ENCODE results near the gene LSM10.
A peak's percentile ranks its signal among the peaks of the same experiment; 100 is the strongest.

Gene LSM10

DNA sequence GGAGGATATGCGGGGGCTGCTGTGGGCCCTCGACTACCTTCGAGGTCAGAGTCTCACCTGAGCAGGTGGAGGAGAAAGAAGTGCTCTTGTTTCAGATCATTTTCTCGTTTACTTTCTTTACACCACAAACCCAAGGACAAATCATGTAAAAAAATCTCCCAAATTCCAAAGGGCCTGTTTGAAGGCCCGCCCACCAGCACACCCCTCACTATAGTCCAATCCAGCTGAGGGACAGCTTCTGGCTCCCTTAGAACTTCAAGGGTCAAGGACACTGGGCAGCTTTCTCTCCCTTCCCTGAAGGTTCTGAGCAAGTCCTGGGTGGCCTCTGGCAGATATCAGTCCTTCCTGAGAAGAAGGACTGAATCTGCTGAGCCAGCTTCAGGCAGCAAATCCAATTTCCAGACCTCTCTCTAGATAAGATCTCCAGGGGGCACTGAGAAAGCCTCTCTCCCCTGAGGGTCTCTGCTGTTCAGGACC, 17.5 kb downstream of the LSM10 start:
- peaks cover 95% of the 10 kb centered on the region for H3K79me2 ChIP-seq (ENCODE audit: insufficient read depth, low read length)

DNA sequence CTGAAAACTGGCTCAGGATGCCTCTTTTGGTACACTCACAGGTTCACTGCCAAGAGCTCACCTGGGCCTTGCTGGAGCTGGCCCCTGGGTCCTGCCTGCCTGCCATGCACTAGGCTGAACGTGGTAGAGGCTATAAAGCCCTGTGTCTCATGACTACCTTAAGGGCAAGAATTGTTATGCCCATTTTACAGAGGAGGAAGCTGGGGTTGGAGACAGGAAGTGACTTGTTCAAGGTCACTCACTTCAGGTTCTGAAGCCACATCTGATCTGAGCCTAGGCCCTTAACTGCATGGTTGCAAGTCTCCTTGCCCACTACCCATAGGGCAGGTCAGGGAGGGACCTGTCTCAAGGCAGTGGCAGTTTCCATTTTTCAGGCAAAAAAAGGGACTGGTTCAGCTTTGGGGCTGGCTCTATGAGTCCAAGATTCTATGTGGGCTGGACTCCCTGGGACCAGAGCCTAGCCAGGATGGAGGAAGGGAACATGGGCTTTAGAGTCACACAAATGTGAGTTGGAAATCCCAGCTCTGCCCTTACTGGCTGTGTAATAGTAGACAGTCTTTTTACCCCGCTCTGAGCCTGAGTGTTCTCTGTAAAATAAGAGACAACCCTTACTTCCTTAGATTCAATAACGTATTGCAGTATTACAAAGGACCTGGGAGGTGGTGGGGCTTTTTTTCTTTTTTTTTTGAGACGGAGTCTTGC, 19.8 kb downstream of the LSM10 start:
- H3F3A ChIP-seq (ENCODE audit: low read depth): no peaks in the 10 kb centered on the region
- TF ChIP-seq EZH2phosphoT487 (IDR thresholded peaks at IDR 0.05; ENCODE audit: borderline replicate concordance): no peak
- TF ChIP-seq CTCF (conservative IDR thresholded peaks at IDR 0.05; ENCODE audit: low read length): no peak
- H3K4me2 ChIP-seq (ENCODE audit: low read depth, low read length, poor library complexity, severe bottlenecking): peak overlapping the region; percentile 19
- no peaks in the 10 kb centered on the region for H4K20me1 ChIP-seq (ENCODE audit: insufficient read depth, low read length, poor library complexity, severe bottlenecking)
- no peaks in the 10 kb centered on the region for H3K9me3 ChIP-seq (ENCODE audit: insufficient read depth, low read depth, low read length)
- no peaks in the 10 kb centered on the region for H3K27me3 ChIP-seq (ENCODE audit: insufficient read depth, low read length, poor library complexity, severe bottlenecking)
- no peak overlapping the region for H3K4me3 ChIP-seq (ENCODE audit: low read length, poor library complexity, severe bottlenecking)
- H3K4me1 ChIP-seq (ENCODE audit: insufficient read depth, low read length, poor library complexity, severe bottlenecking): peaks cover 54% of the 10 kb centered on the region
- no peaks in the 10 kb centered on the region for H3K36me3 ChIP-seq (ENCODE audit: insufficient read depth, low read length)
- no peak overlapping the region for H3K9ac ChIP-seq (ENCODE audit: low read depth, low read length, poor library complexity, severe bottlenecking)
- no peak overlapping the region for H2AFZ ChIP-seq (ENCODE audit: low read length)
- peaks cover 88% of the 10 kb centered on the region for H3K79me2 ChIP-seq (ENCODE audit: insufficient read depth, low read length)
- no peaks in the 10 kb centered on the region for H3K9me2 ChIP-seq (replicated peaks; ENCODE audit: low read depth, low read length)

More for the DNA sequence above, 17.5 kb downstream of the LSM10 start:
- Histone ChIP-seq H4K20me1 (ENCODE audit: insufficient read depth, low read length, poor library complexity, severe bottlenecking) (peaks cover 4% of the 10 kb centered on the region), H3K4me3 (ENCODE audit: low read length, poor library complexity, severe bottlenecking) (no peak overlapping the region), H3K27me3 (ENCODE audit: insufficient read depth, low read length, poor library complexity, severe bottlenecking) (no peaks in the 10 kb centered on the region), H3K9me2 (replicated peaks; ENCODE audit: low read depth, low read length) (no peaks in the 10 kb centered on the region), H2AFZ (ENCODE audit: low read length) (no peak overlapping the region), H3F3A (ENCODE audit: low read depth) (peaks cover 3% of the 10 kb centered on the region; the same call in 1 of the 2 replicates), H3K9ac (ENCODE audit: low read depth, low read length, poor library complexity, severe bottlenecking) (no peak overlapping the region), H3K4me2 (ENCODE audit: low read depth, low read length, poor library complexity, severe bottlenecking) (peak overlapping the region; percentile 18), H3K36me3 (ENCODE audit: insufficient read depth, low read length) (no peaks in the 10 kb centered on the region), H3K9me3 (ENCODE audit: insufficient read depth, low read depth, low read length) (no peaks in the 10 kb centered on the region), H3K4me1 (ENCODE audit: insufficient read depth, low read length, poor library complexity, severe bottlenecking) (peaks cover 49% of the 10 kb centered on the region)
- no peak for TF ChIP-seq EZH2phosphoT487 (IDR thresholded peaks at IDR 0.05; ENCODE audit: borderline replicate concordance)
- TF ChIP-seq CTCF (conservative IDR thresholded peaks at IDR 0.05; ENCODE audit: low read length): no peak

DNA sequence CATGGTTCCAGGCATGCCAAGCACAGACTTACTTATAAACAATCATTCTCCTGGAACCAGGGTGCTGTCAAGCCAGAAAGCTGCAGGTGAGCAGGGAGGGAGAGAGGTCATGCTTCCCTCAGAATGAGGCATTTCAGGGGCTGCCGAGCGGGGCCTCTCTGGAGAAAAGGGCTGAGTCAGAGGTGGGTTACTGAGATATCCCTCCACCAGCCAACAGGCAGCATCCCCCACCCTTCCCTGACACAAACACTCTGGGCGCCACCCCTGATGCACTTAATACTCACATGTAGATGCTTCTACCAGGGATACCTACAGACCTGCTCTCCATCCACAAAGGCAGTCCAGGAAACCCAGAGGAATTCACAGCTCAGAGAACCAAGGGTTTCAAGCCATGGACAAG, 25.1 kb downstream of the LSM10 start:
- peak overlapping the region; percentile 83 for H3K9ac ChIP-seq (ENCODE audit: low read depth, low read length, poor library complexity, severe bottlenecking)
- H3K9me3 ChIP-seq (ENCODE audit: insufficient read depth, low read depth, low read length): no peaks in the 10 kb centered on the region
- H2AFZ ChIP-seq (ENCODE audit: low read length): no peak overlapping the region
- H3K27me3 ChIP-seq (ENCODE audit: insufficient read depth, low read length, poor library complexity, severe bottlenecking): no peaks in the 10 kb centered on the region
- H3F3A ChIP-seq (ENCODE audit: low read depth): no peaks in the 10 kb centered on the region
- peak overlapping the region; percentile 96 for H3K4me2 ChIP-seq (ENCODE audit: low read depth, low read length, poor library complexity, severe bottlenecking)
- H3K9me2 ChIP-seq (replicated peaks; ENCODE audit: low read depth, low read length): no peaks in the 10 kb centered on the region
- no peaks in the 10 kb centered on the region for H3K36me3 ChIP-seq (ENCODE audit: insufficient read depth, low read length)
- TF ChIP-seq CTCF (conservative IDR thresholded peaks at IDR 0.05; ENCODE audit: low read length) (no peak), EZH2phosphoT487 (IDR thresholded peaks at IDR 0.05; ENCODE audit: borderline replicate concordance) (no peak)
- peaks cover 43% of the 10 kb centered on the region for H3K4me1 ChIP-seq (ENCODE audit: insufficient read depth, low read length, poor library complexity, severe bottlenecking)
- no peaks in the 10 kb centered on the region for H4K20me1 ChIP-seq (ENCODE audit: insufficient read depth, low read length, poor library complexity, severe bottlenecking)
- H3K4me3 ChIP-seq (ENCODE audit: low read length, poor library complexity, severe bottlenecking): no peak overlapping the region
- H3K79me2 ChIP-seq (ENCODE audit: insufficient read depth, low read length): peaks cover 67% of the 10 kb centered on the region

All from Loucy (cell line).